DND-41 (cell line): ENCODE results near the gene TAF15.

Experiments used
- CTCF ChIP-seq: IDR thresholded peaks from 2 replicates; pipeline ENCODE4 v1.5.1; 2012; ENCODE audit warnings: borderline replicate concordance, low read length, moderate library complexity, mild to moderate bottlenecking; ENCODE audit not compliant: poor library complexity, severe bottlenecking; ENCODE audit errors: extremely low read depth
- EZH2 ChIP-seq: IDR thresholded peaks from 3 replicates; pipeline ENCODE4 v1.6.1; 2012; ENCODE audit warnings: borderline replicate concordance, low read depth, mild to moderate bottlenecking, moderate library complexity, low read length, inconsistent platforms; ENCODE audit not compliant: severe bottlenecking

- TF ChIP-seq CTCF (no peak), EZH2 (no peak)
These were observed 58.3 kb downstream of the TAF15 start for GRCh38 chr17:35867574-35867973.
